OCI-LY7 (cell line): ENCODE results near the gene FOXO6. TPM values are rescaled to one million over a fixed set of nuclear protein-coding genes. Genes with fewer than 3 reads are reported as not detected.

Experiments used
- BruUV-seq: library from RNA; stranded (reverse); fragments of 400-500 nt; replicated peaks from 2 replicates; lab custom pipeline; 2021; lab: Mats Ljungman, UMichigan
- CTCF ChIA-PET: fragments of 300-600 bp; sonication (Branson Sonifier 250); formaldehyde crosslinking; loops from one replicate; lab custom pipeline; 2022; ENCODE audit warnings: antibody characterized with exemption; ENCODE audit not compliant: unreplicated experiment; lab: Charles Lee
- POLR2A ChIA-PET: fragments of 300-600 bp; sonication (Branson Sonifier 250); formaldehyde crosslinking; loops from one replicate; lab custom pipeline; 2022; ENCODE audit warnings: antibody characterized with exemption; lab: Charles Lee
- DNase-seq: peaks from one replicate; pipeline ENCODE4 v3.0.0-alpha.2; 2015; ENCODE audit warnings: low spot score
- H2AFZ ChIP-seq: fragments of 200-600 bp; sonication (generic), shearing (Covaris generic); 2 replicates; pipeline ENCODE4 v1.6.1; 2014; ENCODE audit warnings: mild to moderate bottlenecking, antibody characterized with exemption, low read length, moderate library complexity
- H3K27ac ChIP-seq: fragments of 200-600 bp; sonication (generic); 2 replicates; pipeline ENCODE4 v1.5.1; 2014; ENCODE audit warnings: mixed run types, low read depth, mild to moderate bottlenecking, moderate library complexity, low read length, inconsistent platforms; ENCODE audit not compliant: poor library complexity, severe bottlenecking
- H3K36me3 ChIP-seq: fragments of 200-600 bp; sonication (generic); 2 replicates; pipeline ENCODE4 v1.6.1; 2014; ENCODE audit warnings: mild to moderate bottlenecking, antibody characterized with exemption, low read length, moderate library complexity, mixed read lengths; ENCODE audit not compliant: insufficient read depth
- H3K4me1 ChIP-seq: fragments of 200-600 bp; sonication (generic); 2 replicates; pipeline ENCODE4 v1.5.1; 2014; ENCODE audit warnings: mild to moderate bottlenecking, low read length; ENCODE audit not compliant: insufficient read depth, poor library complexity, severe bottlenecking
- H3K4me2 ChIP-seq: fragments of 200-600 bp; sonication (generic); 2 replicates; pipeline ENCODE4 v1.6.1; 2014; ENCODE audit warnings: mild to moderate bottlenecking, low read length
- H3K4me3 ChIP-seq: fragments of 200-600 bp; sonication (generic); 2 replicates; pipeline ENCODE4 v1.5.1; 2014; ENCODE audit warnings: mild to moderate bottlenecking, low read depth, low read length; ENCODE audit not compliant: poor library complexity, severe bottlenecking
- H3K79me2 ChIP-seq: fragments of 200-600 bp; sonication (generic); 2 replicates; pipeline ENCODE4 v1.6.1; 2016; ENCODE audit warnings: low read depth, mild to moderate bottlenecking, low read length, moderate library complexity, mixed read lengths; ENCODE audit not compliant: insufficient read depth
- H3K9me2 ChIP-seq: fragments of 200-600 bp; sonication (generic); 2 replicates; pipeline ENCODE4 v1.6.1; 2016; ENCODE audit warnings: mild to moderate bottlenecking, low read length, mixed read lengths; ENCODE audit not compliant: insufficient read depth
- H3K9me3 ChIP-seq: fragments of 200-600 bp; sonication (generic); 2 replicates; pipeline ENCODE4 v1.6.1; 2014; ENCODE audit warnings: mild to moderate bottlenecking, mixed run types, low read length, mixed read lengths
- H4K20me1 ChIP-seq: fragments of 200-600 bp; sonication (generic); 2 replicates; pipeline ENCODE4 v1.6.1; 2014; ENCODE audit warnings: mild to moderate bottlenecking, antibody characterized with exemption, low read length, moderate library complexity, mixed read lengths; ENCODE audit not compliant: insufficient read depth
- EZH2phosphoT487 ChIP-seq: fragments of 200-600 bp; sonication (generic); IDR thresholded peaks from 2 replicates; pipeline ENCODE4 v1.6.1; 2018; ENCODE audit warnings: low read depth, borderline replicate concordance, mild to moderate bottlenecking, mixed run types, antibody characterized with exemption, low read length, moderate library complexity, mixed read lengths
- intact Hi-C: fragments of 100-400 bp; cut with micrococcal nuclease; formaldehyde crosslinking; loops from one replicate; pipeline ENCODE4 v1.10.0; 2022; ENCODE audit not compliant: unreplicated experiment
- total RNA-seq, 2 experiments: library from RNA; depleted of rRNA in 1 of 2; stranded (reverse); fragments of >200 nt in 1 of 2; shearing (Covaris generic) in 1 of 2; gene quantifications; 2 replicates each; pipeline ENCODE4 v1.2.3, GENCODE V29; 2014 to 2022
- TF ChIP-seq, protein P1 (sequence below): fragments of 200-600 bp; sonication (generic); conservative IDR thresholded peaks from 2 replicates; pipeline ENCODE4 v1.5.1; 2014; ENCODE audit warnings: mild to moderate bottlenecking, antibody characterized with exemption, low read length, moderate library complexity, mixed read lengths

Gene FOXO6
- total RNA-seq, 2 experiments from 2014 or later: not detected

GRCh38 chr1:41342774-41343355 is 18.4 kb upstream of the FOXO6 start:
- no TSS peak for BruUV-seq
- ChIA-PET POLR2A (no interaction called here), CTCF (no interaction called here)
- no peaks in the 10 kb centered on the region for H4K20me1 ChIP-seq
- no peaks in the 10 kb centered on the region for H3K4me1 ChIP-seq
- intact Hi-C loops: no loop called here
- no peak overlapping the region for H2AFZ ChIP-seq
- no peak overlapping the region for H3K4me2 ChIP-seq
- H3K4me3 ChIP-seq: no peak overlapping the region
- H3K9me2 ChIP-seq: no peaks in the 10 kb centered on the region
- TF ChIP-seq EZH2phosphoT487: no peak
- TF ChIP-seq, protein P1, sequence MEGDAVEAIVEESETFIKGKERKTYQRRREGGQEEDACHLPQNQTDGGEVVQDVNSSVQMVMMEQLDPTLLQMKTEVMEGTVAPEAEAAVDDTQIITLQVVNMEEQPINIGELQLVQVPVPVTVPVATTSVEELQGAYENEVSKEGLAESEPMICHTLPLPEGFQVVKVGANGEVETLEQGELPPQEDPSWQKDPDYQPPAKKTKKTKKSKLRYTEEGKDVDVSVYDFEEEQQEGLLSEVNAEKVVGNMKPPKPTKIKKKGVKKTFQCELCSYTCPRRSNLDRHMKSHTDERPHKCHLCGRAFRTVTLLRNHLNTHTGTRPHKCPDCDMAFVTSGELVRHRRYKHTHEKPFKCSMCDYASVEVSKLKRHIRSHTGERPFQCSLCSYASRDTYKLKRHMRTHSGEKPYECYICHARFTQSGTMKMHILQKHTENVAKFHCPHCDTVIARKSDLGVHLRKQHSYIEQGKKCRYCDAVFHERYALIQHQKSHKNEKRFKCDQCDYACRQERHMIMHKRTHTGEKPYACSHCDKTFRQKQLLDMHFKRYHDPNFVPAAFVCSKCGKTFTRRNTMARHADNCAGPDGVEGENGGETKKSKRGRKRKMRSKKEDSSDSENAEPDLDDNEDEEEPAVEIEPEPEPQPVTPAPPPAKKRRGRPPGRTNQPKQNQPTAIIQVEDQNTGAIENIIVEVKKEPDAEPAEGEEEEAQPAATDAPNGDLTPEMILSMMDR: no peak
- no peaks in the 10 kb centered on the region for H3K9me3 ChIP-seq
- no peak for DNase-seq
- no peaks in the 10 kb centered on the region for H3K79me2 ChIP-seq
- no peaks in the 10 kb centered on the region for H3K36me3 ChIP-seq
- H3K27ac ChIP-seq: no peak overlapping the region

DNA sequence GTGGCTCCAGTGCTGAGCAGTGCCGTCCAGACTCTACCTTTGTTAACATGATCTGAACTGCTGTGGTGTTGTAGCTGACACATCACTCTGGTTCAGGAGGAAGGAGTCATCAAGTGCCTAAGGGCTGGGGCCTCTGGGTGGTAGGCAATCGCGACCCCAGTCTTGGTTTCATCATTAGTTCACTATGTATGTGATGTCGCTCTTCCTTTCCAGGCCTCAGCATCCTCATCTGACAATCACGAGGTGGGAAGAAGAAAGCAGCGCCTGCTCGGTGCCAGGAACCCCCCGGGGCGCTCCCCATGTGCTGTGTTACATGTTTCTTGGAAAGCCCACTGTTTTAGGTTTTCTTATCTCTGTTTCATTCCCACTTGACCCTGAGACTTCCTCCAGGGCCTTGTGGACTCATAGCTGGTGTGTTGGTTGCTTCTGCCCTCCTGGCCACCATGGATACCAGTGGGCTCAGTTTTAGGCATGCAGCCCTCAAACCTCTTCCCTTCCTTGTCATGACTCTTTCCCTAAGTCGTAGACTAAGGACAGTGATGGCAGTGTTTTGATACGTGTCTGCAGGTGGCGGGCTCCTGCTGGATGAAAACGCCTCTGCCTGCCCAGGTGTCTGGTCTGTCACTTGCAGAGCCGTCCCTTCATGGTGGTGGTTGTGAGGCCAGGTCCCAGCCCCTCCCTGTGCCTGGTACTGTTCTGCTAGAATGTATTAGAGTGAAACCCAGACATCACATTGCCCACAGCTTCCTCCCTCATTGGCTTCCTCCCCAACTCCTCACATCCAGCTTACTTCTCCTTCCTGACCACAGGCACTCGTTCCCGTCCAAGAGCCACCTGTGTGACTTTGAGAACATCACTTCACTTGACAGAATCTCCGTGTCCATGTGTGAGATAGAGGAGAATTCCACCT is 17.2 kb upstream of the FOXO6 start:
- TF ChIP-seq EZH2phosphoT487: no peak
- no TSS peak for BruUV-seq
- POLR2A ChIA-PET: no interaction called here
- CTCF ChIA-PET: no interaction called here
- Histone ChIP-seq H4K20me1 (no peaks in the 10 kb centered on the region), H3K9me3 (no peaks in the 10 kb centered on the region), H3K27ac (no peak overlapping the region), H3K79me2 (no peaks in the 10 kb centered on the region), H2AFZ (0 out of 2 replicates have a peak overlapping the region, but pooled peaks have one; percentile 12), H3K36me3 (no peaks in the 10 kb centered on the region), H3K4me3 (no peak overlapping the region), H3K9me2 (no peaks in the 10 kb centered on the region), H3K4me2 (no peak overlapping the region), H3K4me1 (no peaks in the 10 kb centered on the region)
- intact Hi-C loops: no loop called here
- no peak for DNase-seq

GRCh38 chr1:41344708-41345159 is 16.5 kb upstream of the FOXO6 start:
- TF ChIP-seq, protein P1: no peak
- no peak for TF ChIP-seq EZH2phosphoT487
- Histone ChIP-seq H3K4me1 (no peaks in the 10 kb centered on the region), H3K79me2 (no peaks in the 10 kb centered on the region), H3K27ac (no peak overlapping the region), H2AFZ (0 out of 2 replicates have a peak overlapping the region, but pooled peaks have one; percentile 12), H3K36me3 (no peaks in the 10 kb centered on the region), H3K9me2 (no peaks in the 10 kb centered on the region), H3K4me3 (no peak overlapping the region), H3K4me2 (no peak overlapping the region), H4K20me1 (no peaks in the 10 kb centered on the region), H3K9me3 (no peaks in the 10 kb centered on the region)
- POLR2A ChIA-PET: interaction anchor here (0.7 kb wide), 1 partner anchor 70 kb away, joined by 3 read pairs; no protein-coding TSS in a partner anchor
- intact Hi-C loops: no loop called here
- DNase-seq: no peak
- CTCF ChIA-PET: no interaction called here
- BruUV-seq: no TSS peak
